ENCODE data around the gene SCMH1.
A peak's percentile ranks its signal among the peaks of the same experiment; 100 is the strongest.
"Not testable (repeated sequence)": the region's sequence is repeated elsewhere in the genome, so short reads cannot be mapped to it uniquely, and the experiment has no call there.

The SCMH1 gene
- total RNA-seq: 27.3 to 39.9 (median 30.5) reads per million in 4 donors

GRCh38 chr1:41241749-41242341 is at the start of gene SCMH1:
SCMH1 (minus strand) TSS chr1:41242306; CDS start chr1:41186133, 56,173 bp downstream.
- DNase-seq: peak; percentile 40 to 62 (median 45)

- DNase-seq: no peak
Observed at GRCh38 chr1:41291195-41291594, 49.1 kb upstream of the SCMH1 start.

GRCh38 chr1:41289196-41289595 is 47.1 kb upstream of the SCMH1 start:
- no peak for DNase-seq

- DNase-seq: no peak
Observed at GRCh38 chr1:41286992-41287391, 44.9 kb upstream of the SCMH1 start.

- DNase-seq: no peak
Observed at GRCh38 chr1:41286486-41286885, 44.4 kb upstream of the SCMH1 start.

GRCh38 chr1:41285818-41286217 is 43.7 kb upstream of the SCMH1 start:
- no peak for DNase-seq

GRCh38 chr1:41284121-41284520 is 42.0 kb upstream of the SCMH1 start:
- no peak for DNase-seq

GRCh38 chr1:41282679-41283317 is 40.7 kb upstream of the SCMH1 start:
- DNase-seq: no peak

GRCh38 chr1:41281334-41281733 is 39.2 kb upstream of the SCMH1 start:
- no peak for DNase-seq

- no peak for DNase-seq
Observed at GRCh38 chr1:41280202-41281032, 38.3 kb upstream of the SCMH1 start.

GRCh38 chr1:41278076-41278475 is 36.0 kb upstream of the SCMH1 start:
- DNase-seq: no peak

GRCh38 chr1:41277371-41277975 is 35.4 kb upstream of the SCMH1 start:
- DNase-seq: no peak

- no peak for DNase-seq
Observed at GRCh38 chr1:41275831-41276230, 33.7 kb upstream of the SCMH1 start.

- DNase-seq: no peak
Observed at GRCh38 chr1:41274752-41275545, 32.8 kb upstream of the SCMH1 start.

GRCh38 chr1:41272601-41273000 is 30.5 kb upstream of the SCMH1 start:
- no peak for DNase-seq

GRCh38 chr1:41268154-41268770 is 26.2 kb upstream of the SCMH1 start:
- DNase-seq: peak; percentile 28 to 59 (median 48)

- DNase-seq: no peak
Observed at GRCh38 chr1:41261926-41262618, 20.0 kb upstream of the SCMH1 start.

- DNase-seq: no peak
Observed at GRCh38 chr1:41260768-41261167, 18.7 kb upstream of the SCMH1 start.

GRCh38 chr1:41259221-41259620 is 17.1 kb upstream of the SCMH1 start:
- DNase-seq: no peak

GRCh38 chr1:41255978-41256377 is 13.9 kb upstream of the SCMH1 start:
- DNase-seq: no peak

- DNase-seq: not testable (repeated sequence)
Observed at GRCh38 chr1:41251120-41251519, 9.0 kb upstream of the SCMH1 start.

Data from T-helper 1 cell (primary cell).